WTC11 (cell line): Measurements from ENCODE around the gene REEP6. TPM values are rescaled to one million over a fixed set of nuclear protein-coding genes. Genes with fewer than 3 reads are reported as not detected.

Experiments
- ATAC-seq: fragments of 200-7000 bp; cut with Tn5 transposase; 2 replicates; pipeline ENCODE4 v1.10.0; 2021; ENCODE audit warnings: mild to moderate bottlenecking, moderate library complexity
- Bru-seq: library from RNA; stranded (reverse); fragments of 400-500 nt; gene quantifications from one replicate; lab custom pipeline; 2021; lab: Mats Ljungman, UMichigan
- CTCF ChIA-PET: fragments of 300-600 bp; sonication (Branson Sonifier 250); formaldehyde crosslinking; loops from one replicate; lab custom pipeline; 2021; ENCODE audit warnings: antibody characterized with exemption; lab: Charles Lee
- POLR2A ChIA-PET: fragments of 350-600 bp; sonication (Branson Sonifier 250); formaldehyde crosslinking; loops from one replicate; lab custom pipeline; 2021; ENCODE audit warnings: antibody characterized with exemption; lab: Charles Lee
- DNase-seq: peaks from one replicate; pipeline ENCODE4 v3.0.0; 2021; ENCODE audit warnings: low spot score
- H3K27ac Mint-ChIP-seq: 2 replicates; pipeline ENCODE4 v1.8.0; 2021; ENCODE audit warnings: mixed read lengths
- H3K27me3 Mint-ChIP-seq: 2 replicates; pipeline ENCODE4 v1.8.0; 2021; ENCODE audit warnings: low read depth, mild to moderate bottlenecking, moderate library complexity, mixed read lengths
- H3K36me3 Mint-ChIP-seq: 2 replicates; pipeline ENCODE4 v1.8.0; 2021; ENCODE audit warnings: mixed read lengths
- H3K4me1 Mint-ChIP-seq: 2 replicates; pipeline ENCODE4 v1.8.0; 2022; ENCODE audit warnings: mixed read lengths
- H3K4me3 Mint-ChIP-seq: 2 replicates; pipeline ENCODE4 v1.8.0; 2021; ENCODE audit warnings: mild to moderate bottlenecking, moderate library complexity, mixed read lengths
- H3K9me3 Mint-ChIP-seq: 2 replicates; pipeline ENCODE4 v1.8.0; 2021; ENCODE audit warnings: mixed read lengths
- ATF1 ChIP-seq: sonication (generic); formaldehyde crosslinking; IDR thresholded peaks from 2 replicates; pipeline ENCODE4 v1.8.1; 2023; ENCODE audit warnings: mild to moderate bottlenecking, moderate library complexity, missing genetic modification reagents
- CREM ChIP-seq: sonication (generic); formaldehyde crosslinking; IDR thresholded peaks from 2 replicates; pipeline ENCODE4 v1.8.1; 2022; ENCODE audit warnings: mild to moderate bottlenecking, missing genetic modification reagents, moderate library complexity
- E2F1 ChIP-seq: sonication (generic); formaldehyde crosslinking; IDR thresholded peaks from 2 replicates; pipeline ENCODE4 v1.8.0; 2022; ENCODE audit warnings: mild to moderate bottlenecking, missing genetic modification reagents
- E2F5 ChIP-seq: sonication (generic); formaldehyde crosslinking; IDR thresholded peaks from 2 replicates; pipeline ENCODE4 v1.8.1; 2022; ENCODE audit warnings: mild to moderate bottlenecking, moderate library complexity, missing genetic modification reagents
- ERG ChIP-seq: fragments of 250-450 bp; sonication (Bioruptor Pico); IDR thresholded peaks from 2 replicates; pipeline ENCODE4 v1.8.0; 2021; ENCODE audit warnings: mild to moderate bottlenecking
- ETV6 ChIP-seq: sonication (generic); formaldehyde crosslinking; IDR thresholded peaks from 2 replicates; pipeline ENCODE4 v1.8.1; 2022; ENCODE audit warnings: mild to moderate bottlenecking, missing genetic modification reagents
- FOXK1 ChIP-seq: sonication (generic); formaldehyde crosslinking; IDR thresholded peaks from 2 replicates; pipeline ENCODE4 v1.8.0; 2022; ENCODE audit warnings: mild to moderate bottlenecking, moderate library complexity, missing genetic modification reagents
- FOXP1 ChIP-seq: sonication (generic); formaldehyde crosslinking; IDR thresholded peaks from 2 replicates; pipeline ENCODE4 v1.8.0; 2022; ENCODE audit warnings: missing genetic modification reagents, mild to moderate bottlenecking, moderate library complexity, borderline replicate concordance
- FOXP4 ChIP-seq: sonication (generic); formaldehyde crosslinking; IDR thresholded peaks from 2 replicates; pipeline ENCODE4 v1.8.0; 2022; ENCODE audit warnings: mild to moderate bottlenecking, missing genetic modification reagents
- GTF2I ChIP-seq: fragments of 250-450 bp; sonication (Bioruptor Pico); conservative IDR thresholded peaks from 2 replicates; pipeline ENCODE4 v1.4.0; 2021; ENCODE audit warnings: mild to moderate bottlenecking
- HMGA2 ChIP-seq: fragments of 250-450 bp; sonication (Bioruptor Pico); IDR thresholded peaks from 2 replicates; pipeline ENCODE4 v1.4.0; 2021; ENCODE audit warnings: mild to moderate bottlenecking, moderate library complexity
- IRF1 ChIP-seq: sonication (generic); formaldehyde crosslinking; IDR thresholded peaks from 2 replicates; pipeline ENCODE4 v1.8.0; 2023; ENCODE audit warnings: missing genetic modification reagents
- MYBL2 ChIP-seq: sonication (generic); formaldehyde crosslinking; IDR thresholded peaks from 2 replicates; pipeline ENCODE4 v1.8.1; 2023; ENCODE audit warnings: mild to moderate bottlenecking, moderate library complexity, missing genetic modification reagents
- RELA ChIP-seq: sonication (generic); formaldehyde crosslinking; IDR thresholded peaks from 2 replicates; pipeline ENCODE4 v1.8.1; 2022; ENCODE audit warnings: missing genetic modification reagents, mild to moderate bottlenecking, borderline replicate concordance
- SMAD4 ChIP-seq: sonication (generic); formaldehyde crosslinking; IDR thresholded peaks from 2 replicates; pipeline ENCODE4 v1.8.0; 2022; ENCODE audit warnings: mild to moderate bottlenecking, missing genetic modification reagents
- SP1 ChIP-seq: sonication (generic); formaldehyde crosslinking; conservative IDR thresholded peaks from 2 replicates; pipeline ENCODE4 v1.8.1; 2022; ENCODE audit warnings: missing genetic modification reagents
- TEAD1 ChIP-seq: sonication (generic); formaldehyde crosslinking; IDR thresholded peaks from 2 replicates; pipeline ENCODE4 v1.8.0; 2022; ENCODE audit warnings: mild to moderate bottlenecking, missing genetic modification reagents
- ZBTB21 ChIP-seq: sonication (generic); formaldehyde crosslinking; IDR thresholded peaks from 2 replicates; pipeline ENCODE4 v1.8.1; 2023; ENCODE audit warnings: mild to moderate bottlenecking, missing genetic modification reagents, borderline replicate concordance
- ZBTB43 ChIP-seq: sonication (generic); formaldehyde crosslinking; IDR thresholded peaks from 2 replicates; pipeline ENCODE4 v1.8.1; 2023; ENCODE audit warnings: mild to moderate bottlenecking, missing genetic modification reagents
- ZNF232 ChIP-seq: sonication (generic); formaldehyde crosslinking; IDR thresholded peaks from 2 replicates; pipeline ENCODE4 v1.8.0; 2022; ENCODE audit warnings: mild to moderate bottlenecking, missing genetic modification reagents
- ZNF416 ChIP-seq: fragments of 250-450 bp; sonication (Bioruptor Pico); IDR thresholded peaks from 2 replicates; pipeline ENCODE4 v1.9.0; 2021; ENCODE audit warnings: mild to moderate bottlenecking, inconsistent platforms
- ZNF532 ChIP-seq: fragments of 250-450 bp; sonication (Bioruptor Pico); IDR thresholded peaks from 2 replicates; pipeline ENCODE4 v1.9.0; 2021; ENCODE audit warnings: mild to moderate bottlenecking, borderline replicate concordance
- long read RNA-seq, 3 experiments: library from RNA in 1 of 3; library from capped mRNA in 1 of 3; library from polyadenylated mRNA in 1 of 3; unstranded in 2 of 3; stranded (forward) in 1 of 3; transcript quantifications; one replicate each; pipeline ENCODE4 v2.0.0, GENCODE V29; 2021
- total RNA-seq: library from RNA; stranded (reverse); gene quantifications from 3 replicates; pipeline ENCODE4 v1.2.3, GENCODE V29; 2021

The REEP6 gene
- total RNA-seq: 17.0 to 19.5 TPM (median 19.1 TPM) in 3 replicates
- percentile 44 among the genes with signal in this experiment for Bru-seq, nascent RNA
- long read RNA-seq, experiment 1, transcript REEP6-201 (5 exons, 1,794 nt): major isoform, 83 of 89 reads
- long read RNA-seq, experiment 1, partial matches to known transcripts: 3 of 89 reads
- long read RNA-seq, experiment 1, other reads (novel, unspliced or antisense): 3 of 89 reads
- long read RNA-seq, experiment 2, transcript REEP6-201 (5 exons, 1,794 nt): major isoform, 21 of 30 reads
- long read RNA-seq, experiment 2, partial matches to known transcripts: 6 of 30 reads
- long read RNA-seq, experiment 2, other reads (novel, unspliced or antisense): 3 of 30 reads
- long read RNA-seq, experiment 3, transcript REEP6-201 (5 exons, 1,794 nt): major isoform, 8 of 10 reads
- long read RNA-seq, experiment 3, partial matches to known transcripts: 0 of 10 reads
- long read RNA-seq, experiment 3, other reads (novel, unspliced or antisense): 2 of 10 reads

- CTCF ChIA-PET: interaction anchor here (0.6 to 1.9 kb wide), 27 partner anchors 11 to 366 kb away, joined by 3 to 17 read pairs (median 4); no protein-coding TSS in a partner anchor
- peak within 1 kb of the TSS; percentile 82 for H3K4me3 Mint-ChIP-seq
- H3K36me3 Mint-ChIP-seq: no peaks in the 10 kb centered on the region
- H3K27me3 Mint-ChIP-seq: peaks cover 24% of the 10 kb centered on the region
- peak within 1 kb of the TSS; percentile 98 for H3K27ac Mint-ChIP-seq
- POLR2A ChIA-PET: interaction anchor here (0.6 to 1.8 kb wide), 4 partner anchors 31 to 231 kb away, joined by 3 to 5 read pairs (median 3); no protein-coding TSS in a partner anchor
- DNase-seq: no peak
- peaks cover 6% of the 10 kb centered on the region for H3K4me1 Mint-ChIP-seq
- ATAC-seq: no peak
- no peaks in the 10 kb centered on the region for H3K9me3 Mint-ChIP-seq
- TF ChIP-seq SP1 (CRISPR knock-in tag) (peak; percentile 93), E2F5 (CRISPR knock-in tag) (peak; percentile 27; the same call in 1 of the 2 replicates), MYBL2 (CRISPR knock-in tag) (peak; percentile 41; the same call in 1 of the 2 replicates), IRF1 (no peak), TEAD1 (peak; percentile 70; the same call in 1 of the 2 replicates), ATF1 (no peak), ZBTB21 (CRISPR knock-in tag) (peak; percentile 39; the same call in 1 of the 2 replicates), ZNF532 (CRISPR knock-in tag) (no peak), ZBTB43 (CRISPR knock-in tag) (no peak), HMGA2 (CRISPR knock-in tag) (no peak), FOXP1 (peak; percentile 79; the same call in 1 of the 2 replicates), RELA (CRISPR knock-in tag) (peak; percentile 65; the same call in 1 of the 2 replicates), ERG (CRISPR knock-in tag) (no peak), E2F1 (no peak), ZNF232 (CRISPR knock-in tag) (0 out of 2 replicates have a peak, but pooled peaks have one; percentile 39), SMAD4 (CRISPR knock-in tag) (no peak), FOXP4 (CRISPR knock-in tag) (no peak), ETV6 (peak; percentile 76; the same call in 1 of the 2 replicates), CREM (CRISPR knock-in tag) (0 out of 2 replicates have a peak, but pooled peaks have one; percentile 42), GTF2I (CRISPR knock-in tag) (peak; percentile 86), FOXK1 (CRISPR knock-in tag) (peak; percentile 74), ZNF416 (CRISPR knock-in tag) (no peak)
Observed at GRCh38 chr19:1491114-1491848, at the start of gene REEP6. REEP6 (plus strand) TSS chr19:1491181; CDS start chr19:1491270, 89 bp downstream.
